ENCODE measurements around the gene ITCH. TPM values are rescaled to one million over a fixed set of nuclear protein-coding genes. Genes with fewer than 3 reads are reported as not detected.
"Not testable (repeated sequence)": the region's sequence is repeated elsewhere in the genome, so short reads cannot be mapped to it uniquely, and the experiment has no call there.

The ITCH gene
- total RNA-seq, 1 donor from 2014 or later, result 30.9 TPM

GRCh38 chr20:34491226-34491931, 128.3 kb downstream of the ITCH start:
- H3K4me1 ChIP-seq, result no peaks in the 10 kb centered on the region
- no peak for DNase-seq (ENCODE audit: extremely low spot score in 2 of 2)
- H3K27ac ChIP-seq, result no peak overlapping the region
- no peaks in the 10 kb centered on the region for H3K9me3 ChIP-seq
- H3K36me3 ChIP-seq, result peaks cover 0 to 73% of the 10 kb centered on the region in 2 donors
- no peaks in the 10 kb centered on the region for H3K27me3 ChIP-seq
- intact Hi-C loops (cut with DNase I), result no loop called here
- TF ChIP-seq CTCF (IDR thresholded peaks at IDR 0.05) (no peak), POLR2A (IDR thresholded peaks at IDR 0.05) (no peak), POLR2AphosphoS5 (IDR thresholded peaks at IDR 0.05; ENCODE audit: insufficient read depth in 1 of 2, low read depth in 1 of 2) (no peak)
- no peak overlapping the region for H3K4me3 ChIP-seq

GRCh38 chr20:34491932-34492509, 128.9 kb downstream of the ITCH start:
- Histone ChIP-seq H3K4me3 (no peak overlapping the region), H3K4me1 (no peaks in the 10 kb centered on the region), H3K9me3 (no peaks in the 10 kb centered on the region), H3K27me3 (no peaks in the 10 kb centered on the region), H3K27ac (no peak overlapping the region), H3K36me3 (peaks cover 0 to 70% of the 10 kb centered on the region in 2 donors)
- no peak for DNase-seq (ENCODE audit: extremely low spot score in 2 of 2)
- no peak for TF ChIP-seq POLR2A (IDR thresholded peaks at IDR 0.05)
- no peak for TF ChIP-seq CTCF (IDR thresholded peaks at IDR 0.05)
- TF ChIP-seq POLR2AphosphoS5 (IDR thresholded peaks at IDR 0.05; ENCODE audit: insufficient read depth in 1 of 2, low read depth in 1 of 2), result no peak
- intact Hi-C loops (cut with DNase I), result no loop called here

- TF ChIP-seq CTCF (IDR thresholded peaks at IDR 0.05) (no peak), POLR2AphosphoS5 (IDR thresholded peaks at IDR 0.05; ENCODE audit: insufficient read depth in 1 of 2, low read depth in 1 of 2) (no peak), POLR2A (IDR thresholded peaks at IDR 0.05) (no peak)
- H3K4me3 ChIP-seq, result no peak overlapping the region
- H3K36me3 ChIP-seq, result peaks cover 0 to 55% of the 10 kb centered on the region in 2 donors
- intact Hi-C loops (cut with DNase I), result no loop called here
- H3K27me3 ChIP-seq, result no peaks in the 10 kb centered on the region
- no peak for DNase-seq (ENCODE audit: extremely low spot score in 2 of 2)
- H3K27ac ChIP-seq, result no peak overlapping the region
- H3K4me1 ChIP-seq, result no peaks in the 10 kb centered on the region
- no peaks in the 10 kb centered on the region for H3K9me3 ChIP-seq
Observed at GRCh38 chr20:34493646-34494045, 130.6 kb downstream of the ITCH start.

GRCh38 chr20:34495307-34495706, 132.2 kb downstream of the ITCH start:
- no peak for DNase-seq (ENCODE audit: extremely low spot score in 2 of 2)
- no peaks in the 10 kb centered on the region for H3K9me3 ChIP-seq
- TF ChIP-seq POLR2A (IDR thresholded peaks at IDR 0.05), result no peak
- TF ChIP-seq POLR2AphosphoS5 (IDR thresholded peaks at IDR 0.05; ENCODE audit: insufficient read depth in 1 of 2, low read depth in 1 of 2), result no peak
- no peak for TF ChIP-seq CTCF (IDR thresholded peaks at IDR 0.05)
- no peak overlapping the region for H3K27ac ChIP-seq
- intact Hi-C loops (cut with DNase I), result no loop called here
- no peak overlapping the region for H3K4me3 ChIP-seq
- H3K27me3 ChIP-seq, result no peaks in the 10 kb centered on the region
- H3K4me1 ChIP-seq, result no peaks in the 10 kb centered on the region
- peaks cover 0 to 41% of the 10 kb centered on the region in 2 donors for H3K36me3 ChIP-seq

GRCh38 chr20:34495916-34496315, 132.8 kb downstream of the ITCH start:
- no peaks in the 10 kb centered on the region for H3K9me3 ChIP-seq
- H3K27me3 ChIP-seq, result no peaks in the 10 kb centered on the region
- no peak overlapping the region for H3K27ac ChIP-seq
- no peak for DNase-seq (ENCODE audit: extremely low spot score in 2 of 2)
- intact Hi-C loops (cut with DNase I), result no loop called here
- H3K4me3 ChIP-seq, result no peak overlapping the region
- peaks cover 0 to 41% of the 10 kb centered on the region in 2 donors for H3K36me3 ChIP-seq
- no peak for TF ChIP-seq POLR2A (IDR thresholded peaks at IDR 0.05)
- no peak for TF ChIP-seq CTCF (IDR thresholded peaks at IDR 0.05)
- TF ChIP-seq POLR2AphosphoS5 (IDR thresholded peaks at IDR 0.05; ENCODE audit: insufficient read depth in 1 of 2, low read depth in 1 of 2), result no peak
- H3K4me1 ChIP-seq, result no peaks in the 10 kb centered on the region

- H3K4me1 ChIP-seq; H3K9me3 ChIP-seq; H3K27ac ChIP-seq; DNase-seq (ENCODE audit: extremely low spot score in 2 of 2); H3K27me3 ChIP-seq; intact Hi-C loops (cut with DNase I); H3K4me3 ChIP-seq: not testable (repeated sequence)
- peaks cover 0 to 36% of the 10 kb centered on the region in 2 donors for H3K36me3 ChIP-seq
Observed at GRCh38 chr20:34497596-34497995, 134.5 kb downstream of the ITCH start.
